HepG2 (cell line): ENCODE results near the gene WIPF2. TPM values are rescaled to one million over a fixed set of nuclear protein-coding genes. Genes with fewer than 3 reads are reported as not detected.

Experiments used
- ATAC-seq: fragments of 200-7000 bp; cut with Tn5 transposase; 3 replicates; pipeline ENCODE4 v1.9.1; 2020; ENCODE audit warnings: mild to moderate bottlenecking, moderate library complexity
- BruUV-seq: library from RNA; stranded (reverse); fragments of 400-500 nt; replicated peaks from 2 replicates; lab custom pipeline; 2021; lab: Mats Ljungman, UMichigan
- CTCF ChIA-PET: fragments of 300-600 bp; formaldehyde crosslinking; extraction: SDS; loops from one replicate; lab custom pipeline; 2021; ENCODE audit warnings: low total read pairs, inconsistent platforms, low intra/inter-chr PET ratio; lab: Yijun Ruan, JAX
- POLR2A ChIA-PET: fragments of 350-600 bp; sonication (Branson Sonifier 250); formaldehyde crosslinking; loops from one replicate; lab custom pipeline; 2020; ENCODE audit warnings: antibody characterized with exemption, inconsistent platforms; lab: Yijun Ruan, JAX
- DNase-seq: peaks from one replicate; pipeline ENCODE4 v3.0.0-alpha.2; 2015; ENCODE audit warnings: low spot score
- FAIRE-seq: peaks from 3 replicates; lab custom pipeline; 2011; peaks lifted over from hg19 to GRCh38; lab: Jason Lieb, UNC
- H2AFZ ChIP-seq: one replicate; pipeline ENCODE4 v1.6.1; 2011; ENCODE audit warnings: low read length, inconsistent platforms
- H3K27ac ChIP-seq: fragments of 300-600 bp; 3 replicates; pipeline ENCODE4 v1.8.0; 2011; ENCODE audit warnings: mixed run types, mild to moderate bottlenecking, mixed read lengths, low read length, inconsistent platforms; ENCODE audit not compliant: insufficient read depth; ENCODE audit errors: extremely low read length
- H3K27me3 ChIP-seq, 2 experiments: fragments of 200-600 bp in 1 of 2; 2 replicates in 1 of 2; 3 replicates in 1 of 2; pipeline versions ENCODE4 v1.6.0 to v1.8.0; 2011; ENCODE audit warnings: low read length in 2 of 2, mild to moderate bottlenecking in 2 of 2, moderate library complexity in 2 of 2, inconsistent platforms in 1 of 2; ENCODE audit not compliant: insufficient read depth in 2 of 2, control insufficient read depth in 1 of 2
- H3K36me3 ChIP-seq, 2 experiments: fragments of 200-600 bp in 1 of 2; replicated peaks in 1 of 2; 2 replicates in 1 of 2; 3 replicates in 1 of 2; pipeline versions ENCODE4 v1.5.1 to v1.8.0; 2011; ENCODE audit warnings: low read length in 2 of 2, inconsistent platforms in 1 of 2; ENCODE audit not compliant: insufficient read depth in 2 of 2, control insufficient read depth in 1 of 2
- H3K4me1 ChIP-seq: 2 replicates; pipeline ENCODE4 v1.5.1; 2012; ENCODE audit warnings: low read length, inconsistent platforms; ENCODE audit not compliant: insufficient read depth
- H3K4me2 ChIP-seq: 2 replicates; pipeline ENCODE4 v1.6.0; 2011; ENCODE audit warnings: low read depth, low read length, inconsistent platforms
- H3K4me3 ChIP-seq, 3 experiments: fragments of 200-600 bp in 1 of 3; sonication (generic), shearing (Covaris generic) in 1 of 3; replicated peaks in 1 of 3; 2 replicates each; pipeline ENCODE4 v1.5.1; 2011 to 2016; ENCODE audit warnings: low read length in 3 of 3, inconsistent platforms in 2 of 3, low read depth in 2 of 3, mild to moderate bottlenecking in 2 of 3, control low read depth in 1 of 3, mixed read lengths in 1 of 3; ENCODE audit not compliant: insufficient read depth in 1 of 3
- H3K79me2 ChIP-seq: one replicate; pipeline ENCODE4 v1.6.1; 2011; ENCODE audit warnings: low read length, inconsistent platforms; ENCODE audit not compliant: insufficient read depth
- H3K9ac ChIP-seq: 2 replicates; pipeline ENCODE4 v1.6.0; 2011; ENCODE audit warnings: mild to moderate bottlenecking, low read depth, low read length, inconsistent platforms; ENCODE audit not compliant: insufficient read depth
- H3K9me3 ChIP-seq: 2 replicates; pipeline ENCODE4 v1.5.1; 2012; ENCODE audit warnings: mild to moderate bottlenecking, low read length
- H4K20me1 ChIP-seq: 2 replicates; pipeline ENCODE4 v1.6.0; 2011; ENCODE audit warnings: inconsistent platforms, mild to moderate bottlenecking, low read length, moderate library complexity; ENCODE audit not compliant: insufficient read depth
- CREM ChIP-seq, 2 experiments: sonication (generic) in 1 of 2; formaldehyde crosslinking in 1 of 2; IDR thresholded peaks; 2 replicates each; pipeline versions ENCODE4 v1.4.0 to v1.6.1; 2016 to 2020; ENCODE audit warnings: antibody characterized with exemption in 1 of 2, mild to moderate bottlenecking in 1 of 2, missing genetic modification reagents in 1 of 2
- ELF1 ChIP-seq: sonication (generic); formaldehyde crosslinking; IDR thresholded peaks from 2 replicates; pipeline ENCODE4 v1.4.0; 2020; ENCODE audit warnings: missing genetic modification reagents
- KLF11 ChIP-seq: IDR thresholded peaks from 2 replicates; pipeline ENCODE4 v1.6.1; 2016; ENCODE audit warnings: missing compliant biosample characterization
- KLF12 ChIP-seq: sonication (generic); formaldehyde crosslinking; IDR thresholded peaks from 2 replicates; pipeline ENCODE4 v1.4.0; 2020; ENCODE audit warnings: missing genetic modification reagents, borderline replicate concordance
- KLF9 ChIP-seq: IDR thresholded peaks from 2 replicates; pipeline ENCODE4 v1.6.1; 2016; ENCODE audit warnings: low read depth
- PAWR ChIP-seq: sonication (generic); formaldehyde crosslinking; IDR thresholded peaks from 2 replicates; pipeline ENCODE4 v1.4.0; 2020; ENCODE audit warnings: missing genetic modification reagents, mild to moderate bottlenecking, borderline replicate concordance
- PHF8 ChIP-seq: sonication (generic); formaldehyde crosslinking; IDR thresholded peaks from 2 replicates; pipeline ENCODE4 v1.5.0; 2020; ENCODE audit warnings: missing genetic modification reagents
- POLR2G ChIP-seq: fragments of 200-400 bp; formaldehyde crosslinking; IDR thresholded peaks from 2 replicates; pipeline ENCODE4 v1.6.1; 2018; ENCODE audit warnings: mild to moderate bottlenecking, low read depth, low read length, moderate library complexity
- TAF1 ChIP-seq: sonication (generic); formaldehyde crosslinking; IDR thresholded peaks from 2 replicates; pipeline ENCODE4 v1.4.0; 2020; ENCODE audit warnings: missing genetic modification reagents
- ZNF773 ChIP-seq: sonication (generic); formaldehyde crosslinking; IDR thresholded peaks from 2 replicates; pipeline ENCODE4 v1.4.0; 2020; ENCODE audit warnings: missing genetic modification reagents, borderline replicate concordance
- WGBS: methylation state at CpG from one replicate; pipeline ENCODE4 v1.1.6; 2017; ENCODE audit warnings: low lambda C conversion rate; 5-methylcytosine and 5-hydroxymethylcytosine counted together
- in situ Hi-C: cut with HindIII; loops from 2 replicates; pipeline ENCODE4 v1.10.0; 2017; ENCODE audit warnings: low pct_unique_long_range_greater_than_20kb; ENCODE audit not compliant: extremely low pct_ligation_motif_present
- intact Hi-C: fragments of 100-400 bp; cut with micrococcal nuclease; formaldehyde crosslinking; loops from one replicate; pipeline ENCODE4 v1.10.0; 2022; ENCODE audit not compliant: unreplicated experiment
- polyA plus RNA-seq, 8 experiments: library from polyadenylated mRNA; depleted of rRNA in 3 of 8; stranded (reverse) in 7 of 8; unstranded in 1 of 8; fragments of >200 nt; fragmentation: Illumina TruSeq in 4 of 8; extraction: Trizol in 4 of 8; gene quantifications; 2 replicates each; pipeline versions ENCODE4 v1.2.1 to v1.2.3, GENCODE V29; 2011 to 2016; ENCODE audit warnings: low read depth in 4 of 8, missing spikeins in 1 of 8, mixed read lengths in 1 of 8; ENCODE audit not compliant: insufficient read depth in 1 of 8
- total RNA-seq, 5 experiments: library from RNA; depleted of rRNA; stranded (reverse); fragments of >200 nt; fragmentation: Illumina TruSeq; extraction: Trizol; gene quantifications; 2 replicates each; pipeline ENCODE4 v1.2.3, GENCODE V29; 2016; ENCODE audit warnings: low read depth in 1 of 5

The WIPF2 gene
- total and polyA plus RNA-seq, 2 of the 13 experiments (the other 11 are each of a cell fraction or from before 2014, with no cell fraction given) = 7.2 to 10.8 TPM

DNA sequence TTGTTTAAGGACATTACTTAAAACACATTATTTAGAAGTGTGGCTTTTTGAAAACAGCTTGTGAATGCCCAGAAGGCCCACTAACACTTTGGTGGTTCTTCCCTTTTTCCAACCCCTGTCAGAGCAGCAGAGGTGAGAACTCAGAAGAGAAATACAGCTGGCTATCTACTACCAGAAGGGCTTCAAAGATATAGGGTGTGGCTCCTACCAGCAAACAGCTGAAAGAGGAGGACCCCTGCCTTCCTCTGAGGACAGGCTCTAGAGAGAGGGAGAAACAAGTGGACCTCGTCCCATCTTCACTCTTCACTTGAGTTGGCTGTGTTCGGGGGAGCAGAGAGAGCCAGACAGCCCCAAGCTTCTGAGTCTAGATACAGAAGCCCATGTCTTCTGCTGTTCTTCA, 48.8 kb upstream of the WIPF2 start:
- Histone ChIP-seq H3K27me3 (no peaks in the 10 kb centered on the region), H3K9ac (no peak overlapping the region), H3K79me2 (no peaks in the 10 kb centered on the region), H3K4me2 (no peak overlapping the region), H2AFZ (no peak overlapping the region), H3K4me3 (no peak overlapping the region), H3K4me1 (peaks cover 39% of the 10 kb centered on the region), H4K20me1 (no peaks in the 10 kb centered on the region), H3K36me3 (peaks cover 36 to 75% of the 10 kb centered on the region in 2 experiments), H3K9me3 (no peaks in the 10 kb centered on the region), H3K27ac (no peak overlapping the region)
- no peak for FAIRE-seq
- POLR2A ChIA-PET = interaction anchor here (1.2 to 2.8 kb wide), 2 partner anchors 26 to 57 kb away, joined by 3 to 33 read pairs; no protein-coding TSS in a partner anchor
- DNase-seq = no peak
- WGBS = 93% methylated on average over 2 of the region's 2 CpGs
- no TSS peak for BruUV-seq
- intact Hi-C loops (no loop called here), in situ Hi-C loops (no loop called here)
- ATAC-seq = no peak
- CTCF ChIA-PET = no interaction called here
- TF ChIP-seq PHF8 (CRISPR knock-in tag) (no peak), ZNF773 (CRISPR knock-in tag) (no peak), TAF1 (CRISPR knock-in tag) (no peak), CREM (IDR thresholded peaks at IDR 0.05) (no peak), CREM (CRISPR knock-in tag; IDR thresholded peaks at IDR 0.05) (no peak), KLF12 (CRISPR knock-in tag) (no peak), KLF11 (CRISPR knock-in tag) (no peak), ELF1 (CRISPR knock-in tag) (no peak), KLF9 (CRISPR knock-in tag) (no peak)

GRCh38 chr17:40171750-40172149, 47.4 kb upstream of the WIPF2 start:
- no peaks in the 10 kb centered on the region for H3K27me3 ChIP-seq
- no TSS peak for BruUV-seq
- ChIA-PET CTCF (no interaction called here), POLR2A (interaction anchor here (1.0 kb wide), 1 partner anchor 32 kb away, joined by 3 read pairs; the partner anchor contains the start of gene CASC3)
- ATAC-seq (no peak), FAIRE-seq (no peak), DNase-seq (no peak)
- no peak overlapping the region for H2AFZ ChIP-seq
- WGBS = 100% methylated on average over 1 of the region's 1 CpG
- no peak overlapping the region for H3K9ac ChIP-seq
- H3K27ac ChIP-seq = no peak overlapping the region
- H3K4me3 ChIP-seq = no peak overlapping the region
- H3K4me2 ChIP-seq = no peak overlapping the region
- in situ Hi-C loops = no loop called here
- H3K4me1 ChIP-seq = peaks cover 39% of the 10 kb centered on the region
- 0 out of 2 replicates have a peak, but pooled peaks have one; percentile 8 for TF ChIP-seq POLR2G
- no peak for TF ChIP-seq PAWR (CRISPR knock-in tag)
- TF ChIP-seq, all 625 proteins: peak for 1
- Histone ChIP-seq H3K36me3 (peaks cover 40 to 72% of the 10 kb centered on the region in 2 experiments), H4K20me1 (no peaks in the 10 kb centered on the region), H3K79me2 (no peaks in the 10 kb centered on the region), H3K9me3 (no peaks in the 10 kb centered on the region)
- intact Hi-C loops = no loop called here
